SU-DHL-6 (cell line): ENCODE results near the gene KCNA2.

Experiments
- CTCF ChIP-seq: fragments of 200-600 bp; sonication (generic); IDR thresholded peaks from one replicate; pipeline ENCODE4 v1.5.1; 2017; ENCODE audit warnings: antibody characterized with exemption, mild to moderate bottlenecking, low read length, moderate library complexity; ENCODE audit not compliant: insufficient read depth, poor library complexity, severe bottlenecking
- EZH2phosphoT487 ChIP-seq: fragments of 200-600 bp; sonication (generic), shearing (Covaris generic); conservative IDR thresholded peaks from 2 replicates; pipeline ENCODE4 v1.6.1; 2018; ENCODE audit warnings: mild to moderate bottlenecking, antibody characterized with exemption, low read length, moderate library complexity, mixed read lengths

DNA sequence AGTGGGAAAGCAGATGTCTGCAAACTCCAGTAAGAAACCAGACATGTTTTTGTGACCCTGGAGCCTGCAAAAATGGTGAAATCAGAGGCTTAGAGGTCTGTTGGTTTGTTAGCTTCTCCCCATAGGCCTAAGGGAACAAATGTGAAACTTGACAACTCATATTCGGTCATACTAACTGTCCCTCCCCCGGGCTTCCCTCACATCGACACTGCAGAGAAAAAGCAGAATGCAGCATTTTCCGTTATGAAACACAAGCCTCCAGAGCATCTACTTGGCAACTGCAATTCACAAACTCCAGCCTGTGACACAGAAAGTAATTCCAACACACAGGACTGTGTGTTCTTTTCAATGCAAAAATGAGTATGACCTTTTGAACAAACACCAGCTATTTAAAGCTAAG lies 3.7 kb downstream of the KCNA2 start:
- TF ChIP-seq CTCF (no peak), EZH2phosphoT487 (no peak)
